Measurements from ENCODE around the gene LRFN2. TPM values are rescaled to one million over a fixed set of nuclear protein-coding genes. Genes with fewer than 3 reads are reported as not detected.

LRFN2 gene
- total RNA-seq, 3 donors from 2014 or later, result not detected

- Histone ChIP-seq H3K4me3 (no peak overlapping the region), H3K27me3 (no peaks in the 10 kb centered on the region), H3K36me3 (no peaks in the 10 kb centered on the region), H3K27ac (no peak overlapping the region), H3K9me3 (no peaks in the 10 kb centered on the region), H3K4me1 (no peaks in the 10 kb centered on the region)
- TF ChIP-seq CTCF (IDR thresholded peaks at IDR 0.05) (no peak), POLR2AphosphoS5 (IDR thresholded peaks at IDR 0.05) (no peak), POLR2A (IDR thresholded peaks at IDR 0.05) (no peak)
- intact Hi-C loops (cut with DNase I; ENCODE audit: low total_unique reads), result no loop called here
- DNase-seq (ENCODE audit: low spot score in 2 of 2), result no peak
These were observed 213.9 kb downstream of the LRFN2 start for GRCh38 chr6:40373267-40373666.

- no peaks in the 10 kb centered on the region for H3K36me3 ChIP-seq
- no peak for DNase-seq (ENCODE audit: low spot score in 2 of 2)
- H3K27me3 ChIP-seq, result no peaks in the 10 kb centered on the region
- H3K9me3 ChIP-seq, result no peaks in the 10 kb centered on the region
- TF ChIP-seq CTCF (IDR thresholded peaks at IDR 0.05), result no peak
- TF ChIP-seq POLR2A (IDR thresholded peaks at IDR 0.05), result no peak
- no peak for TF ChIP-seq POLR2AphosphoS5 (IDR thresholded peaks at IDR 0.05)
- H3K4me3 ChIP-seq, result no peak overlapping the region
- no peaks in the 10 kb centered on the region for H3K4me1 ChIP-seq
- H3K27ac ChIP-seq, result no peak overlapping the region
- intact Hi-C loops (cut with DNase I; ENCODE audit: low total_unique reads), result no loop called here
These were observed 215.5 kb downstream of the LRFN2 start for GRCh38 chr6:40371621-40372020.

GRCh38 chr6:40371095-40371494, 216.1 kb downstream of the LRFN2 start:
- intact Hi-C loops (cut with DNase I; ENCODE audit: low total_unique reads), result no loop called here
- no peak for DNase-seq (ENCODE audit: low spot score in 2 of 2)
- Histone ChIP-seq H3K27ac (no peak overlapping the region), H3K36me3 (no peaks in the 10 kb centered on the region), H3K9me3 (no peaks in the 10 kb centered on the region), H3K27me3 (no peaks in the 10 kb centered on the region), H3K4me3 (no peak overlapping the region), H3K4me1 (no peaks in the 10 kb centered on the region)
- TF ChIP-seq POLR2AphosphoS5 (IDR thresholded peaks at IDR 0.05) (no peak), POLR2A (IDR thresholded peaks at IDR 0.05) (no peak), CTCF (IDR thresholded peaks at IDR 0.05) (no peak)

GRCh38 chr6:40369891-40370290, 217.3 kb downstream of the LRFN2 start:
- intact Hi-C loops (cut with DNase I; ENCODE audit: low total_unique reads), result no loop called here
- Histone ChIP-seq H3K9me3 (no peaks in the 10 kb centered on the region), H3K27ac (no peak overlapping the region), H3K27me3 (no peaks in the 10 kb centered on the region), H3K4me3 (no peak overlapping the region), H3K36me3 (no peaks in the 10 kb centered on the region), H3K4me1 (no peaks in the 10 kb centered on the region)
- no peak for DNase-seq (ENCODE audit: low spot score in 2 of 2)
- TF ChIP-seq POLR2AphosphoS5 (IDR thresholded peaks at IDR 0.05) (no peak), POLR2A (IDR thresholded peaks at IDR 0.05) (no peak), CTCF (IDR thresholded peaks at IDR 0.05) (no peak)

- Histone ChIP-seq H3K4me3 (no peak overlapping the region), H3K9me3 (no peaks in the 10 kb centered on the region), H3K27ac (no peak overlapping the region), H3K36me3 (no peaks in the 10 kb centered on the region), H3K4me1 (no peaks in the 10 kb centered on the region), H3K27me3 (no peaks in the 10 kb centered on the region)
- DNase-seq (ENCODE audit: low spot score in 2 of 2), result no peak
- TF ChIP-seq POLR2A (IDR thresholded peaks at IDR 0.05) (no peak), CTCF (IDR thresholded peaks at IDR 0.05) (no peak), POLR2AphosphoS5 (IDR thresholded peaks at IDR 0.05) (no peak)
- intact Hi-C loops (cut with DNase I; ENCODE audit: low total_unique reads), result no loop called here
These were observed 218.1 kb downstream of the LRFN2 start for GRCh38 chr6:40369042-40369441.

Measured in breast epithelium (tissue), 4 donors.